ENCODE results near the gene GPS1.

DNA sequence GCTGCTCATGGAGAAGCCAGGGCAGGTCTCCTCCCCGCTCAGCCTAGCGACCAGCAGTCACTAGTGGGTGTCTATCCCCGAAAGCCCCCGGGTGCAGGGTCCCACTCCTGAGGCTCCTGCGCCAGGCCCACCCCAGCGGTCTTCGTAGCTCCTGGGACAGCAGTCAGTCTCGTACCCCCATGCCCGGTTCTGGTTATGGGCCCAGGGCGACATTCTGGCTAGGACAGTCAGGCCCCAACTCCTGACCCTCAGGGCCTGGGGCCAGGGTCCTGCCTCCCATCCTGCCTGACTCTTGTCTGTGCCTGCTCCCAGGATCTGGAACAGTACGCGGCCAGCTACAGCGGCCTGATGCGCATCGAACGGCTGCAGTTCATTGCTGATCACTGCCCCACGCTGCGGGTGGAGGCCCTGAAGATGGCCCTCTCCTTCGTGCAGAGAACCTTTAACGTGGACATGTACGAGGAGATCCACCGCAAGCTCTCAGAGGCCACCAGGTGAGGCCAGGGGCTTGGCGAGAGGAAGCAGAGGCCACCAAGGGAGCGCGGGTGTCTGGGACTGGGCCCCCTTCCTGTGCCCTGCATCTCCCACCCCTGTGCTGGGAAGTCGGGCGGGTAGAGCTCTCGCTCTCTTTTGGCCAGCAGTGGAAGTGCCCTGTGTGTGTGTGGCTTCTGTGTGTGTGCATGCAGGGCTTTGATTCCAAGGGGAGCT, 2.0 kb downstream of the GPS1 start:
- TF ChIP-seq, protein P1, sequence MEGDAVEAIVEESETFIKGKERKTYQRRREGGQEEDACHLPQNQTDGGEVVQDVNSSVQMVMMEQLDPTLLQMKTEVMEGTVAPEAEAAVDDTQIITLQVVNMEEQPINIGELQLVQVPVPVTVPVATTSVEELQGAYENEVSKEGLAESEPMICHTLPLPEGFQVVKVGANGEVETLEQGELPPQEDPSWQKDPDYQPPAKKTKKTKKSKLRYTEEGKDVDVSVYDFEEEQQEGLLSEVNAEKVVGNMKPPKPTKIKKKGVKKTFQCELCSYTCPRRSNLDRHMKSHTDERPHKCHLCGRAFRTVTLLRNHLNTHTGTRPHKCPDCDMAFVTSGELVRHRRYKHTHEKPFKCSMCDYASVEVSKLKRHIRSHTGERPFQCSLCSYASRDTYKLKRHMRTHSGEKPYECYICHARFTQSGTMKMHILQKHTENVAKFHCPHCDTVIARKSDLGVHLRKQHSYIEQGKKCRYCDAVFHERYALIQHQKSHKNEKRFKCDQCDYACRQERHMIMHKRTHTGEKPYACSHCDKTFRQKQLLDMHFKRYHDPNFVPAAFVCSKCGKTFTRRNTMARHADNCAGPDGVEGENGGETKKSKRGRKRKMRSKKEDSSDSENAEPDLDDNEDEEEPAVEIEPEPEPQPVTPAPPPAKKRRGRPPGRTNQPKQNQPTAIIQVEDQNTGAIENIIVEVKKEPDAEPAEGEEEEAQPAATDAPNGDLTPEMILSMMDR (IDR thresholded peaks at IDR 0.05; ENCODE audit: low read depth, low read length) = no peak
- TF ChIP-seq MYC (IDR thresholded peaks at IDR 0.05; ENCODE audit: low read depth, low read length) = no peak
